Right renal pelvis (tissue), 4 donors: ENCODE results near the gene ISCU. TPM values are rescaled to one million over a fixed set of nuclear protein-coding genes. Genes with fewer than 3 reads are reported as not detected.

Experiments used
- DNase-seq, 4 donors: peaks; one replicate each; pipeline ENCODE4 v3.0.0-alpha.2; 2013; ENCODE audit warnings: low read depth in 4 of 4, low spot score in 3 of 4, missing footprints in 1 of 4
- polyA plus RNA-seq, 4 donors: library from polyadenylated mRNA; unstranded; fragments of 120-200 nt; gene quantifications; one replicate each; pipeline ENCODE4 v1.2.1, GENCODE V29; 2013; ENCODE audit not compliant: insufficient read length in 4 of 4

Gene ISCU
- polyA plus RNA-seq, 4 donors = 119 to 133 (median 124) TPM

- no peak for DNase-seq
Observed at GRCh38 chr12:108602209-108602705, 39.9 kb downstream of the ISCU start.

- no peak for DNase-seq
Observed at GRCh38 chr12:108602976-108603704, 40.7 kb downstream of the ISCU start.

GRCh38 chr12:108603743-108604142 is 41.3 kb downstream of the ISCU start:
- DNase-seq = no peak

GRCh38 chr12:108604208-108604941 is 42.0 kb downstream of the ISCU start:
- no peak for DNase-seq

GRCh38 chr12:108605000-108605689 is 42.7 kb downstream of the ISCU start:
- DNase-seq = no peak

- no peak for DNase-seq
Observed at GRCh38 chr12:108605690-108606406, 43.5 kb downstream of the ISCU start.

- no peak for DNase-seq
Observed at GRCh38 chr12:108606492-108606891, 44.1 kb downstream of the ISCU start.

GRCh38 chr12:108607981-108608600 is 45.7 kb downstream of the ISCU start:
- no peak for DNase-seq

- DNase-seq = no peak
Observed at GRCh38 chr12:108608616-108609015, 46.2 kb downstream of the ISCU start.

GRCh38 chr12:108609537-108610335 is 47.3 kb downstream of the ISCU start:
- DNase-seq = peak; percentile 53 to 81 (median 76)

GRCh38 chr12:108610336-108610815 is 48.0 kb downstream of the ISCU start:
- DNase-seq = no peak

GRCh38 chr12:108610856-108611605 is 48.6 kb downstream of the ISCU start:
- DNase-seq = no peak

GRCh38 chr12:108611884-108612415 is 49.6 kb downstream of the ISCU start:
- no peak for DNase-seq

GRCh38 chr12:108612788-108613282 is 50.4 kb downstream of the ISCU start:
- no peak for DNase-seq

- DNase-seq = no peak
Observed at GRCh38 chr12:108613548-108613947, 51.2 kb downstream of the ISCU start.

- no peak for DNase-seq
Observed at GRCh38 chr12:108614041-108614440, 51.6 kb downstream of the ISCU start.

GRCh38 chr12:108614639-108615038 is 52.2 kb downstream of the ISCU start:
- no peak for DNase-seq

- DNase-seq = no peak
Observed at GRCh38 chr12:108615918-108616317, 53.5 kb downstream of the ISCU start.
